Measurements from ENCODE around the gene BGN.

The BGN gene

DNA sequence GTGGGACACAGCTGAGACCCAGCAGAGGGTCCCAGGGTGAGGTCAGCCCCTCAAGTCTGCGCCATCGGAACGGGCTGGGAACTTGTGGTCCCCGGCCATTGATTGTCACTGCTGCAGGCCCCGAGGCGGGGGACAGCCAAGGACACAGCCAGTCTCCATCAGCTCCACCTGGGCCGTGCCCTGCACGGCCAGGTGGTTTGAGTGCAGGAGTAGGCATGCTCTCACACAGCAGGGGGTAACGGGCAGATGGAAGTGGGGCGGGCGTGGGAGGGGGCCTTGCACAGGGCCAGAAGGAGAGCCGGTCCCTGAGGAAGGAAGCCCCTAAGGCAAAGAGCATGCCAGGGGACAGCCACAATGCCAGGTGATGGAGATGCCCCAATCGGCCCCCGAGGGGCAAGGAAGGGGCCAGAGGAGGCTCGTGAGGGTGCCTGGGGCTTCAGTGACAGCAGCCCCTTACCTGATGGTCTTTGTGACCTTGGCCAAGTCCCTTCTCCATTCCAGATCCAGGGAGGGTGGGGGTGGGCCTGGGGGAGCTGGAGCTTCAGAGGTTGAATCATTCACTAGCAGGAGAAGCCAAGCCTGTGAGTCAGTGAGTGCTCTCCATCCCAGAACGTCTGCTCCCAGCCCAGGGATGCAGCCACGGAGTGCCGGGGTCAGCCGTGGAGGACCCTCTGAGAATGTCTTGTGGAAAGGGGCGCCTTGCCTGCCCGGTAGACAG is 24.9 kb downstream of the BGN start:
- Histone ChIP-seq H3K4me2 (ENCODE audit: low read depth, low read length, poor library complexity, severe bottlenecking) (no peak overlapping the region), H3K27me3 (ENCODE audit: low read length) (no peaks in the 10 kb centered on the region), H3F3A (ENCODE audit: insufficient read depth) (no peaks in the 10 kb centered on the region), H3K9ac (ENCODE audit: low read length) (no peak overlapping the region), H3K9me3 (ENCODE audit: insufficient read depth, low read length) (no peaks in the 10 kb centered on the region), H3K36me3 (ENCODE audit: low read length) (no peaks in the 10 kb centered on the region), H2AFZ (ENCODE audit: low read depth, low read length, severe bottlenecking) (no peak overlapping the region), H3K27ac (ENCODE audit: low read depth, low read length) (no peak overlapping the region), H3K9me2 (replicated peaks; ENCODE audit: insufficient read depth, low read length) (no peaks in the 10 kb centered on the region), H3K79me2 (ENCODE audit: insufficient read depth, low read length) (no peaks in the 10 kb centered on the region), H3K4me3 (ENCODE audit: insufficient read depth, low read length, poor library complexity, severe bottlenecking) (no peak overlapping the region), H4K20me1 (ENCODE audit: low read depth, low read length) (no peaks in the 10 kb centered on the region)
- TF ChIP-seq CTCF (IDR thresholded peaks at IDR 0.05; ENCODE audit: insufficient read depth, low read length, poor library complexity, severe bottlenecking) (no peak), EZH2phosphoT487 (conservative IDR thresholded peaks at IDR 0.05; ENCODE audit: low read length) (no peak)

DNA sequence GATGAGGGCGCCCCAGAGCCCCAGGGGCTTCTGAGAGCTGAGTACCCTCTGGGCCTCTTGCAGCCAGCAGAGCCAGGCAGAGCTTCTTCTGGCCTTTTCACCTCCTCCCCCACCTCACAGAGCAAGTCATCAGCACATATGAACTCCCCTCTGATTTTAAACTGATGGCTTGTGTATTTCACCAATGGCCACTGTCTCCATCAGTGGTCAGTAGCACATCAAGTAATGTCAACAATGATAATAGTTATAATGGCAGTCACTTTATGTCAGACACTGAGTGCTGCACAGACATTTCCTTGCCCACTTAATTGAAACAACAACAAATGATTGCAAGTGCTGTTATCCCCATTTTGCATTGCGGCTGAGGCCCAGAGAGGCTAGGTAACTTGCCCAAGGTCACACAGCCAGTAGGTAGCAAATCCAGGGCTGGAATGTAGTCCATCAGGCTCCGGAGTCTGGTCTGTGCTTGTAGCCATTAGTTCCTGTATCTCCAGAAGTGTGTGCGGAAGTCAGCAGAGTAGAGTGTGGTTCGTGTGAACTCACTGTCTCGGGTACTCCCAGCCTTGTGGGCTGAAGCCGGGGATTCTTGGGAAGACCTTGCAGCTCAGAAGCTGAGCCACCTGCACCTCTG is 25.6 kb downstream of the BGN start:
- H3K4me3 ChIP-seq (ENCODE audit: insufficient read depth, low read length, poor library complexity, severe bottlenecking): no peak overlapping the region
- no peak overlapping the region for H3K9ac ChIP-seq (ENCODE audit: low read length)
- no peaks in the 10 kb centered on the region for H3K36me3 ChIP-seq (ENCODE audit: low read length)
- no peaks in the 10 kb centered on the region for H4K20me1 ChIP-seq (ENCODE audit: low read depth, low read length)
- H3K79me2 ChIP-seq (ENCODE audit: insufficient read depth, low read length): no peaks in the 10 kb centered on the region
- TF ChIP-seq CTCF (IDR thresholded peaks at IDR 0.05; ENCODE audit: insufficient read depth, low read length, poor library complexity, severe bottlenecking) (no peak), EZH2phosphoT487 (conservative IDR thresholded peaks at IDR 0.05; ENCODE audit: low read length) (no peak)
- no peaks in the 10 kb centered on the region for H3F3A ChIP-seq (ENCODE audit: insufficient read depth)
- H2AFZ ChIP-seq (ENCODE audit: low read depth, low read length, severe bottlenecking): no peak overlapping the region
- no peak overlapping the region for H3K27ac ChIP-seq (ENCODE audit: low read depth, low read length)
- H3K9me2 ChIP-seq (replicated peaks; ENCODE audit: insufficient read depth, low read length): no peaks in the 10 kb centered on the region
- no peak overlapping the region for H3K4me2 ChIP-seq (ENCODE audit: low read depth, low read length, poor library complexity, severe bottlenecking)
- no peaks in the 10 kb centered on the region for H3K27me3 ChIP-seq (ENCODE audit: low read length)
- H3K9me3 ChIP-seq (ENCODE audit: insufficient read depth, low read length): no peaks in the 10 kb centered on the region

DNA sequence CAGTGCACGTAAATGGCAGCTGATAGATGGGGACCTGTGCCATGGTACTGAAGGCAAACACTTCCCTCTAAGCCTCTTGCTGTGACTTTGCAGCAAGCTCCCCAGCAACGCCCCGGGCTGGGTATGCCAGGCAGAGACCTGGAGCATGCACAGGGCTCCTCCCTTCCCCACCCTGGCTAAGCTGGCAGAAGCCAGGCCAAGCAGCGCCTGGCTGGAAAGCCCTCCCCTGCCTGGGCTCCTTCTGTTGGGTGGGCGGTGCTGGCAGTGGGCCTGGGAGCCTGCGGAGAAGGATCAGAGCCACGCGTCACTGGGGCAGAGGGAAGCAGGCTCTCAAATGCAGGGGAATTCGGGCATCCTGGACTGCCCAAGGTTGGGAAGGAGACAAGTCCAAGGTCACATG is 26.3 kb downstream of the BGN start:
- Histone ChIP-seq H3K4me3 (ENCODE audit: insufficient read depth, low read length, poor library complexity, severe bottlenecking) (no peak overlapping the region), H3K4me2 (ENCODE audit: low read depth, low read length, poor library complexity, severe bottlenecking) (no peak overlapping the region), H3K9me2 (replicated peaks; ENCODE audit: insufficient read depth, low read length) (no peaks in the 10 kb centered on the region), H3F3A (ENCODE audit: insufficient read depth) (no peaks in the 10 kb centered on the region), H3K36me3 (ENCODE audit: low read length) (no peaks in the 10 kb centered on the region), H3K9me3 (ENCODE audit: insufficient read depth, low read length) (no peaks in the 10 kb centered on the region), H4K20me1 (ENCODE audit: low read depth, low read length) (no peaks in the 10 kb centered on the region), H3K79me2 (ENCODE audit: insufficient read depth, low read length) (no peaks in the 10 kb centered on the region), H3K9ac (ENCODE audit: low read length) (no peak overlapping the region), H3K27ac (ENCODE audit: low read depth, low read length) (no peak overlapping the region), H2AFZ (ENCODE audit: low read depth, low read length, severe bottlenecking) (no peak overlapping the region), H3K27me3 (ENCODE audit: low read length) (no peaks in the 10 kb centered on the region)
- TF ChIP-seq EZH2phosphoT487 (conservative IDR thresholded peaks at IDR 0.05; ENCODE audit: low read length): no peak
- TF ChIP-seq CTCF (IDR thresholded peaks at IDR 0.05; ENCODE audit: insufficient read depth, low read length, poor library complexity, severe bottlenecking): no peak

Data from SU-DHL-6 (cell line).